ENCODE measurements around the gene CCSER2.

Gene CCSER2

DNA sequence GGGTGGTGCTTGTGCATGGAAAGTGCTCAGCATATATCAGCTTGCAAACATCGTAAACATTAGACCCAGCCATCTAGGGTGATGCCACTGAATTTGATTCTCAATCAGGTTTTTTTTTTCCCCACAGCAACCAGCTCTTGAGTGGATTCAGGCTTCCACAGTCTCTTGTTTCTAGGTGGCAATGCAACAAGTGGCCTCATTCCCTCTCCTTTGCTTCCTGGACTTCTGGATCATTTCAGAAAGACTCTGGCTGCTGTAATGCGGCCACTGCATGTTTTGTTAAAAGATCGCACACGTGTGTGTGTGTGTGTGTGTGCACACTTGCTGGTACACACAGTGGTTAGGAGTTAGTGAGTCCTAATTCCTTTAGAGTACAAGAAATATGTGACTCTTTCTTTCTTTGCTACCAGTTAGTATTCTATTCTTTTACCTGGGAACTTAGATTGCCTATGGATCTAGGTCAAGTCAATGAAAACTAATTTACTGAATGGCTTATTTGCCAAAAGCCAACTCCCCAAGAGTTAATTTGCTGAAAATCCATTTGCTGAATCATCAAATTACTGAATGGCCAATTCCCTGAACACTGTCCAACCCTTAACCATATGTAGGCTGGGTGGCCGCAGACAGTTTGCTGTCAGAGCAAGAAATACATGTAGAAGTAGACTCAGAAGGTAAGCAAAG is 222.5 kb downstream of the CCSER2 start:
- Histone ChIP-seq H3K9me3 (ENCODE audit: control insufficient read depth, insufficient read depth, low read length) (no peaks in the 10 kb centered on the region), H3K4me3 (ENCODE audit: low read length) (no peak overlapping the region), H3K27me3 (ENCODE audit: control insufficient read depth, insufficient read depth, low read length) (no peaks in the 10 kb centered on the region), H3K4me1 (ENCODE audit: control insufficient read depth, insufficient read depth, low read length) (no peaks in the 10 kb centered on the region), H3K27ac (ENCODE audit: low read length) (no peak overlapping the region), H3K36me3 (ENCODE audit: control insufficient read depth, insufficient read depth, low read length) (no peaks in the 10 kb centered on the region)
- WGBS (ENCODE audit: insufficient coverage, insufficient read length): no CpG with 5 or more reads among the region's 5 CpGs
- DNase-seq (ENCODE audit: low read depth, low spot score): no peak

DNA sequence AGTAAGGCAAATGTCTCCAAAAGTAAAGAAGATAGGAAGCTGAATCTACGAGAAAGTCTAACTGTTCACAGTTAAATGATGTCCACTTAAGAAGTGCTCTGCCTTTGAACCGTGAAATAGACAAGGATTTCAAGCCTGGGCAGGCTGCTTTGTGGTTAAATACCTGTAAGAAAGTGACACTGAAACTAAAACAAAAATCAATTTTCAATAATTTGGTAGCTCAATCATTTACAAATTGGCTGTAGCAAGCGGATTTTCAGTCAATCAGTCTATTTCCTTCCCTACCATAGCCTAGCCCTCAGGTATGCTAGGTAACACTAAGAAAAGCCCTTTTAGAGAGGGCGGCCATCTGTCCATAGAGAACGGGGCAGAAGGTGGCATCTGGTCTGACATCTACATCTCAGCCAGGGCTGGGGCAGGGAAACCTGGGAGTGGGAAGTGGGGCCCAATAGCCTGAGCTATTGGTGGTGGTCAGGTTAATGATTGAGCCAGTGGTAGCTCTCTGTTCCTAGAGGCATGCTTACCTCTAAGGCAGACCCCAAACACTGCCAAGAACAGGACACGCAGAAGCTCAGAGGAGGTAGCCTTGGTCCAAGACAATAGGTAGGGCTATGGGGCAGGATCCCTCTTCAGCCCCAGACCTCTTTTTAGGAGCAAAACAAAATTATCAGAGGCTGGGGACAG is 223.2 kb downstream of the CCSER2 start:
- no peaks in the 10 kb centered on the region for H3K4me1 ChIP-seq (ENCODE audit: control insufficient read depth, insufficient read depth, low read length)
- DNase-seq (ENCODE audit: low read depth, low spot score): no peak
- no peaks in the 10 kb centered on the region for H3K27me3 ChIP-seq (ENCODE audit: control insufficient read depth, insufficient read depth, low read length)
- H3K9me3 ChIP-seq (ENCODE audit: control insufficient read depth, insufficient read depth, low read length): no peaks in the 10 kb centered on the region
- H3K36me3 ChIP-seq (ENCODE audit: control insufficient read depth, insufficient read depth, low read length): no peaks in the 10 kb centered on the region
- H3K27ac ChIP-seq (ENCODE audit: low read length): no peak overlapping the region
- no CpG with 5 or more reads among the region's 6 CpGs for WGBS (ENCODE audit: insufficient coverage, insufficient read length)
- no peak overlapping the region for H3K4me3 ChIP-seq (ENCODE audit: low read length)

DNA sequence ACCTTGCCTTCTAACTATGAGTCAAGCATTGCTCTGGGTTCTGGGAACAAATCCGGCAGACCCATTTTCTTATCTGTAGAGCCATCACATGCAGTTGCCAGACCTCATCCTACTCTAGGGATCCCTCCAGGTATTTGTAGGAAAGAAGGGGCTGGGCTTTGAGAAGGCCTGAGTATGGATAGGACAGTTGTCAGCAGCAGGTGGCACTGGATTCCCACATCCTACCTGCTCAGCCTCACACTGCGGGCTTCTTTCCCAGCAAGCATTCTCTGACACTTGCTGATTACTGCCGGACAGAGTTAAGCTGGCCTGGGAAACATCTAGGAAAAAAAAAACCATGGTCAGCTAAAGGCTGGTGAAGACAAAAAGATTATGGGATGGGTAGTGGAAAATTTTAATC is 224.1 kb downstream of the CCSER2 start:
- no peak overlapping the region for H3K4me3 ChIP-seq (ENCODE audit: low read length)
- DNase-seq (ENCODE audit: low read depth, low spot score): no peak
- WGBS (ENCODE audit: insufficient coverage, insufficient read length): no CpG with 5 or more reads among the region's 3 CpGs
- H3K27ac ChIP-seq (ENCODE audit: low read length): no peak overlapping the region
- no peaks in the 10 kb centered on the region for H3K36me3 ChIP-seq (ENCODE audit: control insufficient read depth, insufficient read depth, low read length)
- no peaks in the 10 kb centered on the region for H3K27me3 ChIP-seq (ENCODE audit: control insufficient read depth, insufficient read depth, low read length)
- H3K4me1 ChIP-seq (ENCODE audit: control insufficient read depth, insufficient read depth, low read length): no peaks in the 10 kb centered on the region
- no peaks in the 10 kb centered on the region for H3K9me3 ChIP-seq (ENCODE audit: control insufficient read depth, insufficient read depth, low read length)

DNA sequence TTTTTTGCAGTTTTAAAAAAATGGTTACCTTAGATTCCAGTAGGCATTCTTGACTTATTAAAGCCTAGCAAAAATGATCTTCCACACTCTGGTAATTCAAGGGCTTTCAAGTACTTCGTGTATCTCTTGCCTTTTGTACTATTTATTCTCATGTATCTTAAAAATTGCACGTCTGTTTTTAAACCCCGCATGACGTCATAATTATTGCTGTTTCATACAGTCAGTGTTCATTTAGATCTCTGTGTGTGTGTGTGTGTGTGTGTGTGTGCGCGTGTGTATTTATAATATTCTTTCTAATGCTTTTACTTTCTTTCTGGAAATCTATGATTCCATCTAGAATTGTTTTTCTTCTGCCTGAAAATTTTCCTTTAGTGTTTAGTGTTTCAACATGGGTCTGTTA is 234.2 kb downstream of the CCSER2 start:
- H3K27ac ChIP-seq (ENCODE audit: low read length): no peak overlapping the region
- no peaks in the 10 kb centered on the region for H3K4me1 ChIP-seq (ENCODE audit: control insufficient read depth, insufficient read depth, low read length)
- no peaks in the 10 kb centered on the region for H3K27me3 ChIP-seq (ENCODE audit: control insufficient read depth, insufficient read depth, low read length)
- H3K9me3 ChIP-seq (ENCODE audit: control insufficient read depth, insufficient read depth, low read length): no peaks in the 10 kb centered on the region
- no peak overlapping the region for H3K4me3 ChIP-seq (ENCODE audit: low read length)
- H3K36me3 ChIP-seq (ENCODE audit: control insufficient read depth, insufficient read depth, low read length): no peaks in the 10 kb centered on the region
- DNase-seq (ENCODE audit: low read depth, low spot score): no peak
- WGBS (ENCODE audit: insufficient coverage, insufficient read length): no CpG with 5 or more reads among the region's 6 CpGs

DNA sequence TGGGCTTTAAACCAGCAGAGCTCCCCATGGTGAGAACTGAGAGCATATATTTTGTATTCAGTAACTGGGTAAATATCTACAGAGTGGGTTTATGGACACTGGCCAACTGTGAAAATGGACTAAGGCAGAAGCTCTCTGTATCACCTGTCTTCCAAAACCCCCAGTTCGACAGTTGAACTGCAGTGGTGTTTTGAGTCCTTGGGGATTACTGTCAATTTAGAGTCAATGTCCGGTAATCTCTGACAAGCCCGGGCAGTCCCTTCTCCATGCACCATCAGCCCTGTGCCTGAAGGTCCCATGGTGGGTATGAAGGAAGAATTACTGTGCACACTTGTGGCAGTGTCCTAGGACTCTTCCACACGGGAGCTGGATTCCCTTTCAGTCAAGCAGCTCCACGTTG is 235.0 kb downstream of the CCSER2 start:
- WGBS (ENCODE audit: insufficient coverage, insufficient read length): no CpG with 5 or more reads among the region's 5 CpGs
- H3K27me3 ChIP-seq (ENCODE audit: control insufficient read depth, insufficient read depth, low read length): no peaks in the 10 kb centered on the region
- DNase-seq (ENCODE audit: low read depth, low spot score): no peak
- H3K27ac ChIP-seq (ENCODE audit: low read length): no peak overlapping the region
- no peaks in the 10 kb centered on the region for H3K9me3 ChIP-seq (ENCODE audit: control insufficient read depth, insufficient read depth, low read length)
- H3K4me3 ChIP-seq (ENCODE audit: low read length): no peak overlapping the region
- no peaks in the 10 kb centered on the region for H3K36me3 ChIP-seq (ENCODE audit: control insufficient read depth, insufficient read depth, low read length)
- no peaks in the 10 kb centered on the region for H3K4me1 ChIP-seq (ENCODE audit: control insufficient read depth, insufficient read depth, low read length)

DNA sequence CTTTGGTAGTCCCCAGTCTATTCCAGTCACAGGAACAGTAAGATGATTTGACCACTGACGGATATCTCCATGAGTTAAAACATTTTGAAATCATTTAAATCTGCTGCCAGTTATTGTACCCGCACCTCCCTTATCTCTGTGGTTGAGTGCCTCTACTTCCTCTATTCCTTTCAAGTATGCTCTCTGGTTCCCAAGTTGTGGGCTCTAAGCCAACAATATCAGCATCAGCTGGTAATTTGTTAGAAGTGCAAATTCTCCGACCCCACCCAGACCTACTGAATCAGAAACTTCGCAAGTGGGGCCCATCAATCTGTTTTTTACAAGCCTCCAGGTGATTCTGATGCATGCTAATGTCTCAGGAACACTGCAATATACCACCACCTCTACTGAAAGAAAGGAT is 235.5 kb downstream of the CCSER2 start:
- H3K4me3 ChIP-seq (ENCODE audit: low read length): no peak overlapping the region
- no peaks in the 10 kb centered on the region for H3K36me3 ChIP-seq (ENCODE audit: control insufficient read depth, insufficient read depth, low read length)
- no peak overlapping the region for H3K27ac ChIP-seq (ENCODE audit: low read length)
- no peaks in the 10 kb centered on the region for H3K9me3 ChIP-seq (ENCODE audit: control insufficient read depth, insufficient read depth, low read length)
- no peak for DNase-seq (ENCODE audit: low read depth, low spot score)
- no peaks in the 10 kb centered on the region for H3K4me1 ChIP-seq (ENCODE audit: control insufficient read depth, insufficient read depth, low read length)
- no CpG with 5 or more reads among the region's 4 CpGs for WGBS (ENCODE audit: insufficient coverage, insufficient read length)
- H3K27me3 ChIP-seq (ENCODE audit: control insufficient read depth, insufficient read depth, low read length): no peaks in the 10 kb centered on the region

DNA sequence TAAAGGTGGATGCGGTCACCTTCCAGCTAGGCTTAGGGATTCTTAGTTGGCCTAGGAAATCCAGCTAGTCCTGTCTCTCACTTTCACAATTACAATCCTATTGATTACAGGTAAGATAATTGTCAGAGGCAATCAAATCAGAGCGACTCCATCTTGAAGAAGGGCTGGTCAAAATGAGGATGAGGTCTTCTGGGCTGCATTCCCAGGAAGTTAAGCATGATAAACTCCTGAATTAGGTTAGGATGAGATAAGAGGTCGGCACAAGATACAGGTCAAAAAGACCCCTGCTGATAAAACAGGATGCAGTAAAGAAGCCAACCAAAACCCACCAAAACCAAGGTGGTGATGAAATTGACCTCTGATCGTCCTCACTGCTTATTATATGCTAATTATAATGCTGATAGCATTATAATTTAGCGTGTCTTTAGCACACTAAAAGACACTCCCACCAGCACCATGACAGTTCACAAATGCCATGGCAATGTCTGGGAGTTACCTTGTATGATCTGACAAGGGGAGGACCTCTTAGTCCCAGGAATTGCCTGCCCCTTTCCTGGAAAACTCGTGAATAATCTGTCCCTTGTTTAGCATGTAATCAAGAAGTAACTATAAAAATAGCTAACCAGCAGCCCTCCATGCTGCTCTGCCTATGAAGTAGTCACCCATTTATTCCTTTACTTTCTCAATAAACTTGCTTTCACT is 237.6 kb downstream of the CCSER2 start:
- no peak for DNase-seq (ENCODE audit: low read depth, low spot score)
- Histone ChIP-seq H3K9me3 (ENCODE audit: control insufficient read depth, insufficient read depth, low read length) (no peaks in the 10 kb centered on the region), H3K4me1 (ENCODE audit: control insufficient read depth, insufficient read depth, low read length) (no peaks in the 10 kb centered on the region), H3K27me3 (ENCODE audit: control insufficient read depth, insufficient read depth, low read length) (no peaks in the 10 kb centered on the region), H3K36me3 (ENCODE audit: control insufficient read depth, insufficient read depth, low read length) (no peaks in the 10 kb centered on the region), H3K4me3 (ENCODE audit: low read length) (no peak overlapping the region), H3K27ac (ENCODE audit: low read length) (no peak overlapping the region)
- WGBS (ENCODE audit: insufficient coverage, insufficient read length): no CpG with 5 or more reads among the region's 6 CpGs

DNA sequence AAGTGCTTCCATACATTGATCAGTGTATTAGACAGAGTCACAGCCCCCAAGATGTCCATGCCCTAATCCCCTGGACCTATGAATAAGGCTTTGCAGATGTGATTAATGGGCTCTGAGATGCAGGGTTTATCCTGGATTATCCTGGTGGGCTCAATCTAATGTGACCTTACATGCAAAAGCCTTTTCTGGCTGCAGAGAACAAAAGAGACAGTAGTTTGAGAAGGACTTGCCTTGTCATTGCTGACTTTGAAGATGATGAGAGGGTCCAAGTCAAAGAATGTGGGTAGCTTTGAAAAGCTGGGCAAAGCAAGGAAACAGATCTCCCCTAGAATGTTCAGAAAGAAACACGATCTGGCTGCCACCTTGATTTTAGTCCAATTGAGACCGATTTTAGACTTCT is 238.7 kb downstream of the CCSER2 start:
- no peak overlapping the region for H3K27ac ChIP-seq (ENCODE audit: low read length)
- no peak overlapping the region for H3K4me3 ChIP-seq (ENCODE audit: low read length)
- H3K9me3 ChIP-seq (ENCODE audit: control insufficient read depth, insufficient read depth, low read length): no peaks in the 10 kb centered on the region
- no peak for DNase-seq (ENCODE audit: low read depth, low spot score)
- no peaks in the 10 kb centered on the region for H3K4me1 ChIP-seq (ENCODE audit: control insufficient read depth, insufficient read depth, low read length)
- no peaks in the 10 kb centered on the region for H3K27me3 ChIP-seq (ENCODE audit: control insufficient read depth, insufficient read depth, low read length)
- no peaks in the 10 kb centered on the region for H3K36me3 ChIP-seq (ENCODE audit: control insufficient read depth, insufficient read depth, low read length)
- WGBS (ENCODE audit: insufficient coverage, insufficient read length): no CpG with 5 or more reads among the region's 2 CpGs

Measured in iPS DF 6.9 (cell line).